GM10266 (cell line): ENCODE results near the gene SFXN5.

ENCODE experiments used
- DNase-seq: peaks from one replicate; pipeline ENCODE4 v3.0.0; 2012; ENCODE audit errors: extremely low spot score
- TF ChIP-seq, protein P1 (sequence below): IDR thresholded peaks from 2 replicates; pipeline ENCODE4 v1.5.1; 2012; ENCODE audit warnings: mild to moderate bottlenecking, low read depth; ENCODE audit not compliant: control insufficient read depth, insufficient read depth; ENCODE audit errors: missing control alignments

SFXN5 gene

DNA sequence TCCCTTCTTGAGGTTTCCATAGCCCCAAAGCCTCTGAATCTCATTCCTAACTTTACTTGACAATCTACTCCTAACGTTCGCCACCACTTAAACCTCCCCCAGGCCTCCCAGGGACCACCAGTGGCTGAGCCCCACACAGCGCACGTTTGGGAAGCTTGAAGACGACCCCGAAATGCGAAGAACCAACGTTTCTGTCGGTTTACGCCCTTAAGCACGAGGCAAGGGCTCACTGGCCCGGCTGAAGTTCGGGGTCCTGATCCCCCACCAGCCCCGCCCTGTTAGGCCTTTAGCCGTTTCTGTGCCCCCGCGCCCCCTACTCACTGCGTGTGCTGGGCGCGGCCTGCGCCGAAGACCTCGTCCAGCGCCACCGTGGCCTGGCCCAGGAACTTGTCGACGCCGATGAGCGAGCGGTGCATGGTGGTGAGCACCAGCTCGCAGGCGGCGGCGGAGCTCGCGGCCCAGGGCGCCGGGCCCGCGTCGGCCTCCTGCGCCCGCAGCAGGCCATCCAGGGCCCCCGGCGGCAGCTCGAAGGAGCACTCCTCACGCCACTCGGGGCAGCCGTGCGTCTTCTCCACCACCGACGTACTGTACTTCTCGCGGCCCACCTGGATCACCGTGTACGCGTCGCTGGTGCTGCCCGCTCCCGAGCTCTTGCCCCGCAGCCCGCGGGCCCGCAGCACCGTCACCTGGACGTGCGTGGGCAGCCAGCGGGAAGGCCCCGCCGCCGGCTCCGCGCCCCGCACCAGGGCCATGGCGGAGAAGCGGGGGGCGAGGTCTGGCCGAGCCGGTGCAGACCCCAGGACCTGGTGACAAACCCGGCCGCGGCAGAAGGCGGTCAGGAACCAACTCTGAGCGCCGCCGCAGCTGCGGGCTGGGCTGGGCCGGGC is 40.8 kb upstream of the SFXN5 start:
- TF ChIP-seq, protein P1, sequence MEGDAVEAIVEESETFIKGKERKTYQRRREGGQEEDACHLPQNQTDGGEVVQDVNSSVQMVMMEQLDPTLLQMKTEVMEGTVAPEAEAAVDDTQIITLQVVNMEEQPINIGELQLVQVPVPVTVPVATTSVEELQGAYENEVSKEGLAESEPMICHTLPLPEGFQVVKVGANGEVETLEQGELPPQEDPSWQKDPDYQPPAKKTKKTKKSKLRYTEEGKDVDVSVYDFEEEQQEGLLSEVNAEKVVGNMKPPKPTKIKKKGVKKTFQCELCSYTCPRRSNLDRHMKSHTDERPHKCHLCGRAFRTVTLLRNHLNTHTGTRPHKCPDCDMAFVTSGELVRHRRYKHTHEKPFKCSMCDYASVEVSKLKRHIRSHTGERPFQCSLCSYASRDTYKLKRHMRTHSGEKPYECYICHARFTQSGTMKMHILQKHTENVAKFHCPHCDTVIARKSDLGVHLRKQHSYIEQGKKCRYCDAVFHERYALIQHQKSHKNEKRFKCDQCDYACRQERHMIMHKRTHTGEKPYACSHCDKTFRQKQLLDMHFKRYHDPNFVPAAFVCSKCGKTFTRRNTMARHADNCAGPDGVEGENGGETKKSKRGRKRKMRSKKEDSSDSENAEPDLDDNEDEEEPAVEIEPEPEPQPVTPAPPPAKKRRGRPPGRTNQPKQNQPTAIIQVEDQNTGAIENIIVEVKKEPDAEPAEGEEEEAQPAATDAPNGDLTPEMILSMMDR, result no peak
- peak; percentile 32 for DNase-seq

DNA sequence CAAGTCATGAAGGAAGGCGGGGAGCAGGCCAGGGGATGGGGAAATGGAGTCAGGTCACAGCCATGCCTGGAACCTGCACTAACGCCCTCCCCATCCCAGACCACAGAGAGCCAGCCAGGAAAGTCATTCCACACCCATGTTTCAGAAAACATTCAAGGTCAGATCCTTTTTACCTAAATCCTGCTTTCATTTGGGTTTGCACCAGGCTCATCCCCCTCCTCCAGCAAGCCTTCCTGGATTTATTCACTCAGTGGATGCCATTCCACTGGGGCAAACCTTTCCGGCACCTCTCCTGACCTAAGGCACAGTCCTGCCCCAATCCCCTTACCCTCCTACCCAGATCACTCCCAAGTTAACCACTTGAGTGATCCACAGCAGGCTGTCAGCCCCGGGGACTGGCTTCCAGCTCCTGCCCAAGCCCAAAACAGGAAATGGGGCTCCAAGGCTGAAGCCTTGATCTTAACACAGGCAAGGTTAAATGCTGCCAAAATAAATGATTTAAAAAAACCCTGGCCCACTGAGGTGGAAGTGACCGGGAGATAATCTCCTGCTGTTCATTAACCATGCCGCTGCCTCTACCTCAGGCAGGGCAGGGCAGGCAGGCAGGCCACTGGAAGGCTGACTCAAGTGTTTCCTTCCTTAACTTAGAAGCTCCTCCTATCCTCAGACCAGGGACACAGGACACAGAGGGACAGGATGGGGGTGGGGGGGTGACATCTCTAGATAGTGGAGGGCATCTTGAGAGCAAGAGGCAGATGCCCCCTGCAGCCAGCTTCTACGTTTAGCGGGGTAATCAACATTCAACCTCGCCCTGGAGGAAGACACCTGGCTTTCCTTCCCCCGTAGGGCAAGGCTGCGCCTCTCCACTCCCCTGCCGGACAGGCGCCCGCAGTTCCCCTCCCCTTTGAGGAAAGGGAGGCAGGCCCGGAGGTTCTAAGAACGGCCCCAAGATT is 39.8 kb upstream of the SFXN5 start:
- DNase-seq, result no peak
- TF ChIP-seq, protein P1, result no peak

DNA sequence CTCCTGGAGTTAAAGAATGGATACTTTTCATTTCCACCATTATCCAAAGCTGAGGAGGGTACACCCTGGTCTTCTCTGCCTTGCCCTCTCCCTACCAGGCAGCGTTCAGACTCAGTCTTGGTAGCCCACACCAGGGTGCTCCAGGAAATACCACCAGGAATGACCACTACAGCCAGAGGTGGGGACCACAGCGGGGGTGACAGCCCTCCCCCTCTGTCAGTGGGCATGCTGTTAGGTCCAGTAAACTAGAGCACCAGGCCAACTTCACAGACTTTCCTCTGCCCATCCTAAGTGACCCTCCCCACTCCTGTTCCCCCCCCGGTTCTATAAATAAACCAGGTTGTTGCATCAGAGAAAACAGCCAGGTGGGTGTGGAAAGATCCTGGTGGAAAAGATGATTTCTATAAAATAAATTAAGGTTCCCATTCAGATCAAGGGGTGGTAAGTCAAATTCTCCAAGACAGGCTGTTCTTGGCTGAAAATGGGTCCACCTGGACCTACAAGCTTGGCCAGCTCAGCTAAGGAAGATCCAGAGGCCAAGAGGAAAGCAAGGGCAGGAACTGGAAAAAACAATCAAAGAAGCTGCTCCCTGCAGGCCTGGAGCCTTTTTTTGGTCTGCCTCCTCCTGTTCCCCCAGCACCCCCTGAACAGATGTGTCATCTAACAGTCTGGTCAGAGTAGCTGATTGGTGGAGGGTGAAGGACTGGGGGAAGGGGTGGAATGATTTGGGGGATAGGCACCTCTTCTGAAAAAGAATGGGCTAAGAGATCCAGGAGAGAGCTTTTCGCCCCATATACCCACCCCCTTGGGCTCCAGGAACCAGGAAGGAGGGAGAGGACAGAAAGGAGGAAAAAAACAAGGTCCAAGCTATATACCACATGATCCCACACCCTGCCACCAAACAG is 38.9 kb upstream of the SFXN5 start:
- TF ChIP-seq, protein P1, result no peak
- no peak for DNase-seq

DNA sequence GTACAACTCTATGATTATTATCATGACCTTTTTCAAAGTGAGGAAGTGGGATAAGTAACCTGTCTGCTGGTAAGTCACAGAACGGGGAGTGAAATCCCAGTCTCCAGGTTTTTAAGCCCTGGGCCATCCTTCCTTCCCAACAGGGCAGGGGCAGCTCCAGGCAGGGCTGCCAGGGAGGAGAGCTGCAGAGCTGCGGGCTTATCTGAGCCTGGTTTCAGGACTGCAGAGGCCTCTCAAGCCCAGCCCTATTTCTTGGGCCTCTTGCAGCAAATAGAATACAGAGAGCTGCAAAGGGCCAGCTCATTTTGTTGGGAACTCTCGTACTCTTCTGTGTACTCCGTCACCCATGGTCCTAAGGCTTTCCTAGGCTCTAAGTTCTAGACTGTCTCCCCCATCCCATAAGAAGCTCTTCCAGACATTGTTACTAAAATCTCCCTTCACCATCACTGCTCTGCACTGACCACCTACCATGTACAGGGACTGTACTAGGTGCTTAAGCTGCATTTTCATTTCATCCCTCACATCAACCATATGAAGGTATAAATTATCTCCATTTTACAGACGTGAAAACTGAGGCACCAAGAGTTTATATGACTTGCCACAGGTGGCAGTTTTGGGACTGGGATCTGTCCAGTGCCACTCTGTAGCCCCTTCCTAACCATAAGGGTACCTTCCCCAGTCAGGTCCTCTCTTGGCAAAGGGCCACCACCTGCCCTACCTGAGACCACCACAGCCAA is 38.1 kb upstream of the SFXN5 start:
- DNase-seq, result no peak
- TF ChIP-seq, protein P1, result no peak

DNA sequence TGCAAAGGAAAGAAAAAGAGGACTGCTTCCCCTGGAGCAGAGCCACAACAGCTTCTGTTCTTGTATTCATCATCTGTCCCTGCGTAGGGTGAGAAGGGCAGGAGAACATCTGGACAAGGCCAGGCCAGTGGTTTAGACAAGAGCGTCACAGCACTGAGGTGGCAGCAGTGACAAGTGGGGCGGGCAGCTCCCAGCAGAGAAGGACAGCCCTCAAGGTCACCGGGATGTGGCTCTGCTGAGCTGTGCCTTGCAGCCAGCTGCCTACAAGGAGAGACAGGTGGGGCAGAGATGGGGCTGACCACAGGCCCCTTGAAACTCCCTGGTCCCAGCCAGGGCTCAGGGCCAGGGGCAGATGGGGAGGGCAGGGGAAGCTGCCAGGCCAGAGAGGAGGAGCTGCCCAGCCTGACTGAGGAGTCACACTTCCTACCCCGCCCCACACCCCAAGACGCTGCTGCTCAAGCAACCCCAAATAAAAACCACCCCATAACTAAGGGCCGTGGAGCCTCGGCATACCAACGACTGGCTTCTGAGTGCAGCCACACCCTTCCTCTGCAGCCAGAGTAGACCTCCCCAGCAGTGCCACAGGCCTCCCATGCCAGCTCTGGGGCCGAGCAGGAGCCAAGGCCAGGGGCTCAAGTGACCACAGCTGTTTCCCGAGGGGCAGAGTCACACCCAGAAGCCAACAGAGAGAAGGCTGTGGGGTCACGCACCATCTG is 35.9 kb upstream of the SFXN5 start:
- TF ChIP-seq, protein P1, result no peak
- DNase-seq, result no peak
